HEK293 (cell line): ENCODE data around the gene TTLL7.

Source experiments
- CTCF ChIP-seq: fragments of 450-650 bp; formaldehyde crosslinking; IDR thresholded peaks from 2 replicates; pipeline ENCODE4 v1.5.1; 2016; ENCODE audit warnings: missing biosample characterization, missing genetic modification characterization
- ELK4 ChIP-seq: IDR thresholded peaks from 2 replicates; pipeline ENCODE4 v1.6.1; 2011; ENCODE audit warnings: mild to moderate bottlenecking, low read depth, low read length, borderline replicate concordance
- YY2 ChIP-seq: fragments of 450-650 bp; formaldehyde crosslinking; IDR thresholded peaks from 2 replicates; pipeline ENCODE4 v1.5.1; 2016; ENCODE audit warnings: missing biosample characterization, missing genetic modification characterization

DNA sequence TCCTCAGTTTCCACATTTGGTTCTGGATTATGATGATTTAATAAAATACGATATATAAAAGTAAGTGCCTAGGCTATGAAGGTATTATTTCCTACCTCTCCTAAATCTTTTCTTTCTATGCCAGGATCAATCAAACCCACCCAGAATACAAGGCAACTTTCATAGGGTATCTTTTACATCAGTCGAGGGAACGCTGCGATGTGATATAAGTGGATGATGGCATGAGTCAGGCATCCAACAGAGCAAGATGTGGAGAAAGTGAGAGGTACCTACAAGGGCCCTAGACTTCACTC, 781 bp downstream of the TTLL7 start:
- no peak for TF ChIP-seq CTCF (tag by site-specific recombination)
- no peak for TF ChIP-seq YY2 (tag by site-specific recombination)
- TF ChIP-seq ELK4: no peak
